C4-2B (cell line): ENCODE data around the gene EPC1.

ENCODE experiments used
- H3K27ac ChIP-seq: fragments of 450-650 bp; 2 replicates; pipeline ENCODE4 v1.5.1; 2017
- CTCF ChIP-seq: fragments of 450-650 bp; conservative IDR thresholded peaks from 2 replicates; pipeline ENCODE4 v1.5.1; 2017; ENCODE audit warnings: mild to moderate bottlenecking
- ZFX ChIP-seq: fragments of 450-650 bp; IDR thresholded peaks from 2 replicates; pipeline ENCODE4 v1.6.1; 2017

EPC1 gene

GRCh38 chr10:32341596-32341995, 5.4 kb downstream of the EPC1 start:
- H3K27ac ChIP-seq, result no peak overlapping the region
- TF ChIP-seq ZFX (no peak), CTCF (no peak)

- TF ChIP-seq CTCF (no peak), ZFX (no peak)
Measured at GRCh38 chr10:32340596-32341180, 6.3 kb downstream of the EPC1 start.

GRCh38 chr10:32338262-32338661, 8.7 kb downstream of the EPC1 start:
- no peak overlapping the region for H3K27ac ChIP-seq
- TF ChIP-seq CTCF, result no peak
- no peak for TF ChIP-seq ZFX

More at GRCh38 chr10:32340596-32341180, 6.3 kb downstream of the EPC1 start:
- H3K27ac ChIP-seq, result no peak overlapping the region

GRCh38 chr10:32337350-32337749, 9.6 kb downstream of the EPC1 start:
- no peak overlapping the region for H3K27ac ChIP-seq
- TF ChIP-seq ZFX (no peak), CTCF (no peak)

GRCh38 chr10:32333849-32334248, 13.1 kb downstream of the EPC1 start:
- no peak overlapping the region for H3K27ac ChIP-seq
- TF ChIP-seq ZFX (no peak), CTCF (no peak)

GRCh38 chr10:32332299-32332750, 14.6 kb downstream of the EPC1 start:
- TF ChIP-seq CTCF, result no peak
- no peak for TF ChIP-seq ZFX
- peak overlapping the region; percentile 57 for H3K27ac ChIP-seq

GRCh38 chr10:32331606-32332005, 15.4 kb downstream of the EPC1 start:
- TF ChIP-seq ZFX, result no peak
- TF ChIP-seq CTCF, result no peak
- H3K27ac ChIP-seq, result no peak overlapping the region
